Epithelial cell of proximal tubule (primary cell): ENCODE data around the gene SCN4B. TPM values are rescaled to one million over a fixed set of nuclear protein-coding genes. Genes with fewer than 3 reads are reported as not detected.

Experiments
- DNase-seq: peaks from one replicate; pipeline ENCODE4 v3.0.0-alpha.2; 2011; ENCODE audit warnings: low read depth
- H3K4me3 ChIP-seq: 2 replicates; pipeline ENCODE4 v1.5.1; 2011; ENCODE audit warnings: low read depth, mild to moderate bottlenecking, low read length
- total RNA-seq: library from RNA; depleted of rRNA; stranded (reverse); fragments of >200 nt; gene quantifications from 2 replicates; pipeline ENCODE4 v1.2.3, GENCODE V29; 2015
- TF ChIP-seq, protein P1 (sequence below): conservative IDR thresholded peaks from 2 replicates; pipeline ENCODE4 v1.5.1; 2012; ENCODE audit warnings: low read depth, mild to moderate bottlenecking, low read length

SCN4B gene
- total RNA-seq, 1 donor from 2014 or later = under 0.01 TPM

DNA sequence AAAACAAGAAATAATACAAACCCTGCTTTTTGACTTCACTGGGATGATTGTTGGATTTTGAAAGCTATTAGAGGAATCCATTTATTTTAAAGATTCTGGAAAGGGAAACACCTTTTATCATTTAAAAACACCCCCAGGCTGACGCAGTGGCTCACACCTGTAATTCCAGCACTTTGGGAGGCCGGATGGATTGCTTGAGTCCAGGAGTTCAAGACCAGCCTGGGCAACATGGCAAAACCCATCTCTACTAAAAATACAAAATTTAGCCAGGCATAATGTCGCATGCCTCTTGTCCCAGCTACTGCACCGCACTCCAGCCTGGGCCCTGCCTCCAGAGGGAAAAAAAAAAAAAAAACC, 24.1 kb upstream of the SCN4B start:
- H3K4me3 ChIP-seq = no peak overlapping the region
- DNase-seq = no peak
- TF ChIP-seq, protein P1, sequence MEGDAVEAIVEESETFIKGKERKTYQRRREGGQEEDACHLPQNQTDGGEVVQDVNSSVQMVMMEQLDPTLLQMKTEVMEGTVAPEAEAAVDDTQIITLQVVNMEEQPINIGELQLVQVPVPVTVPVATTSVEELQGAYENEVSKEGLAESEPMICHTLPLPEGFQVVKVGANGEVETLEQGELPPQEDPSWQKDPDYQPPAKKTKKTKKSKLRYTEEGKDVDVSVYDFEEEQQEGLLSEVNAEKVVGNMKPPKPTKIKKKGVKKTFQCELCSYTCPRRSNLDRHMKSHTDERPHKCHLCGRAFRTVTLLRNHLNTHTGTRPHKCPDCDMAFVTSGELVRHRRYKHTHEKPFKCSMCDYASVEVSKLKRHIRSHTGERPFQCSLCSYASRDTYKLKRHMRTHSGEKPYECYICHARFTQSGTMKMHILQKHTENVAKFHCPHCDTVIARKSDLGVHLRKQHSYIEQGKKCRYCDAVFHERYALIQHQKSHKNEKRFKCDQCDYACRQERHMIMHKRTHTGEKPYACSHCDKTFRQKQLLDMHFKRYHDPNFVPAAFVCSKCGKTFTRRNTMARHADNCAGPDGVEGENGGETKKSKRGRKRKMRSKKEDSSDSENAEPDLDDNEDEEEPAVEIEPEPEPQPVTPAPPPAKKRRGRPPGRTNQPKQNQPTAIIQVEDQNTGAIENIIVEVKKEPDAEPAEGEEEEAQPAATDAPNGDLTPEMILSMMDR = no peak

DNA sequence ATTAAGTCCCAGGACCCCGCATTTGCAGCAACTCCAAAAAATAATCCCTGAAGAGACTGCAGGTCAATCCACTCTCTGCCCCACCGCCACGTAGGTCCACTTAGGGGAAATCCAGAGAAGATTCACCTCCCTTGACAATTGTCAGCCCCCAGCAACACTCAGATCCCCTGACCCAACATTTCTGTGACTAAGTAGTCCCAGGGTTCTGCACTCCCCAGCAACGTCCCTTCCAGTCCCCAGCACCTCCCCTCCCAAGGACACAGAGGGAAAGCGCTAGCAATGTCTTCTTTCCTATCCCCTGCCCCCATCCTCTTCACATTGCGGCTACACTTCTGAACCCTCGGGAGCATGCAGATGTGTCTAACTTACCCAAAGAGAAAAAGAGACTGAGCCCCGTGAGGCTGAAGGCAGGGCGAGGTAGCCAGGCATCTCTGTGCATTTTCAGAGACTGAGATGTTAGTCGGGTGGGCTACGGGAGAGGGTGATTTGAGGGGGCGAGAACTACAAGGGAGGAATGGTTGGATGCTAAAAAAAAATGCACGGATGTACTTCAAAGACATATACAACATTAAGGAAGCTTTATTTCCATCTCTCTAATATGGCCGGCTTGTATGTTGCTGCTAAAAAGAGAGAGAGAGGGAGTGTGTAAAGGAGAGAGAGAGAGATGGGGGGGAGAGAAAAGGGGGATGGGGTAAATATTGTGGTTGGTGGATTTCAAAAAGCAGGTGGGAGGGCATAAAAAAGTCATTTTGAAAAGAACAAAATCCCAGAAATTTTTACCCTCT, 23.6 kb upstream of the SCN4B start, which contains the start of gene SCN2B:
TSS of gene SCN2B (minus strand) at position 647 of the 785 bp plus-strand sequence. CDS start at position 439, 208 bp downstream.
- H3K4me3 ChIP-seq = no peak within 1 kb of the TSS
- TF ChIP-seq, protein P1 = no peak
- no peak for DNase-seq

- peak; percentile 84 for DNase-seq
- no peak overlapping the region for H3K4me3 ChIP-seq
- TF ChIP-seq, protein P1 = no peak
Measured at GRCh38 chr11:118175031-118175992, 22.7 kb upstream of the SCN4B start.

DNA sequence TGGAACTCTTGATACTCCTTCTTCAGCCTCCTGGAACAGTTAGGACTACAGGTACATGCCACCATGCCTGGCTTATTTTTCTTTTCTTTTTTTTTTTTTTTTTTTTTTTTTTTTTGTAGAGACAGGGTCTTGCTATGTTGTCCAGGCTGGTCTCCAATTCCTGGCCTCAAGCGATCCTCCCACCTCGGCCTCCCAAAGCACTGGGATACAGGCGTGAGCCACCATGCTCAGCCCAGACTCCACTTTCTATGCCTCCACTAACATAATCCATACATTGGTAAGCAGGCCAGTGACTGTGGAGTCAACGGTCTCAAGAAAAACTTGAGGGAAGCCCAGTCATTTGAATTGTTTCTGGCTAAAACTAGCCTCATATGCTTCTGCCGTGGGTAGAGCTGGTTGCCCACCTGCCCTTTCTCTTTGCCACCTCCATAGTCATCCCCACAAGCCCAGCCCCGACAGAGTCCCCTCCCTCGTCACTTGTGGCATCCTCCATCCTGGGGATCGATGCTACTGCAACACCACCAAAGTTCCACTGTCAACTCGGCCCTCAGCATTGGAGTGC, 21.5 kb upstream of the SCN4B start:
- H3K4me3 ChIP-seq = no peak overlapping the region
- TF ChIP-seq, protein P1 = no peak
- DNase-seq = no peak

- TF ChIP-seq, protein P1 = no peak
- DNase-seq = no peak
- H3K4me3 ChIP-seq = no peak overlapping the region
Measured at GRCh38 chr11:118172356-118172755, 19.7 kb upstream of the SCN4B start.

- no peak overlapping the region for H3K4me3 ChIP-seq
- TF ChIP-seq, protein P1 = peak; percentile 88
- DNase-seq = no peak
Measured at GRCh38 chr11:118171269-118172062, 18.8 kb upstream of the SCN4B start.
